Neural progenitor cell (in vitro differentiated cells): ENCODE data around the gene SLC23A2. TPM values are rescaled to one million over a fixed set of nuclear protein-coding genes. Genes with fewer than 3 reads are reported as not detected.

ENCODE experiments used
- DNase-seq: peaks from one replicate; pipeline ENCODE4 v3.0.0-alpha.2; 2016; ENCODE audit warnings: low spot score
- H2AFZ ChIP-seq: fragments of 200-600 bp; sonication (generic); replicated peaks from 2 replicates; pipeline ENCODE4 v1.6.1; 2016; ENCODE audit warnings: antibody characterized with exemption
- H3F3A ChIP-seq: fragments of 200-600 bp; sonication (generic); 2 replicates; pipeline ENCODE4 v1.6.1; 2016; ENCODE audit warnings: antibody characterized with exemption, low read depth
- H3K27ac ChIP-seq: fragments of 200-600 bp; sonication (generic); 2 replicates; pipeline ENCODE4 v1.5.1; 2016; ENCODE audit warnings: mild to moderate bottlenecking
- H3K27me3 ChIP-seq: fragments of 200-600 bp; sonication (generic); 2 replicates; pipeline ENCODE4 v1.6.1; 2016; ENCODE audit warnings: mild to moderate bottlenecking, moderate library complexity
- H3K36me3 ChIP-seq: fragments of 200-600 bp; sonication (generic); 2 replicates; pipeline ENCODE4 v1.5.1; 2016
- H3K4me1 ChIP-seq: fragments of 200-600 bp; sonication (generic); 2 replicates; pipeline ENCODE4 v1.6.1; 2016; ENCODE audit warnings: mixed run types
- H3K4me2 ChIP-seq: fragments of 200-600 bp; sonication (generic); 2 replicates; pipeline ENCODE4 v1.6.1; 2016
- H3K4me3 ChIP-seq: fragments of 200-600 bp; sonication (generic); 2 replicates; pipeline ENCODE4 v1.5.1; 2016
- H3K79me2 ChIP-seq: fragments of 200-600 bp; sonication (generic); 2 replicates; pipeline ENCODE4 v1.6.1; 2016; ENCODE audit warnings: low read depth
- H3K9ac ChIP-seq: fragments of 200-600 bp; sonication (generic); 2 replicates; pipeline ENCODE4 v1.6.1; 2016
- H3K9me3 ChIP-seq: fragments of 200-600 bp; sonication (generic); 2 replicates; pipeline ENCODE4 v1.5.1; 2016; ENCODE audit warnings: low read depth
- H4K20me1 ChIP-seq: fragments of 200-600 bp; sonication (generic); 2 replicates; pipeline ENCODE4 v1.6.1; 2016; ENCODE audit warnings: low read depth
- H3K27ac Mint-ChIP-seq: 3 replicates; pipeline ENCODE4 v1.8.0; 2021; ENCODE audit warnings: mixed read lengths
- H3K27me3 Mint-ChIP-seq: 2 replicates; pipeline ENCODE4 v1.8.0; 2022; ENCODE audit warnings: low read depth, mild to moderate bottlenecking, inconsistent platforms, moderate library complexity, mixed read lengths; ENCODE audit not compliant: insufficient read depth
- H3K36me3 Mint-ChIP-seq: 3 replicates; pipeline ENCODE4 v1.8.0; 2021; ENCODE audit warnings: mixed read lengths
- H3K4me1 Mint-ChIP-seq: 3 replicates; pipeline ENCODE4 v1.8.0; 2021; ENCODE audit warnings: mixed read lengths
- H3K4me3 Mint-ChIP-seq: 3 replicates; pipeline ENCODE4 v1.8.0; 2021; ENCODE audit warnings: mild to moderate bottlenecking, moderate library complexity, mixed read lengths
- H3K9me3 Mint-ChIP-seq: 3 replicates; pipeline ENCODE4 v1.8.0; 2020; ENCODE audit warnings: mixed read lengths
- CTCF ChIP-seq: fragments of 200-600 bp; sonication (generic); IDR thresholded peaks from 2 replicates; pipeline ENCODE4 v1.5.1; 2017; ENCODE audit warnings: antibody characterized with exemption, mild to moderate bottlenecking
- EZH2 ChIP-seq: fragments of 200-600 bp; sonication (generic); IDR thresholded peaks from 2 replicates; pipeline ENCODE4 v1.6.1; 2017; ENCODE audit warnings: antibody characterized with exemption, mild to moderate bottlenecking, moderate library complexity
- EZH2phosphoT487 ChIP-seq: fragments of 200-600 bp; sonication (generic); IDR thresholded peaks from 2 replicates; pipeline ENCODE4 v1.6.1; 2017; ENCODE audit warnings: antibody characterized with exemption
- total RNA-seq: library from RNA; depleted of rRNA; stranded (reverse); fragments of >200 nt; gene quantifications from 2 replicates; pipeline ENCODE4 v1.2.3, GENCODE V29; 2015; ENCODE audit warnings: low replicate concordance

SLC23A2 gene
- total RNA-seq, 1 donor from 2014 or later = 13.0 TPM

DNA sequence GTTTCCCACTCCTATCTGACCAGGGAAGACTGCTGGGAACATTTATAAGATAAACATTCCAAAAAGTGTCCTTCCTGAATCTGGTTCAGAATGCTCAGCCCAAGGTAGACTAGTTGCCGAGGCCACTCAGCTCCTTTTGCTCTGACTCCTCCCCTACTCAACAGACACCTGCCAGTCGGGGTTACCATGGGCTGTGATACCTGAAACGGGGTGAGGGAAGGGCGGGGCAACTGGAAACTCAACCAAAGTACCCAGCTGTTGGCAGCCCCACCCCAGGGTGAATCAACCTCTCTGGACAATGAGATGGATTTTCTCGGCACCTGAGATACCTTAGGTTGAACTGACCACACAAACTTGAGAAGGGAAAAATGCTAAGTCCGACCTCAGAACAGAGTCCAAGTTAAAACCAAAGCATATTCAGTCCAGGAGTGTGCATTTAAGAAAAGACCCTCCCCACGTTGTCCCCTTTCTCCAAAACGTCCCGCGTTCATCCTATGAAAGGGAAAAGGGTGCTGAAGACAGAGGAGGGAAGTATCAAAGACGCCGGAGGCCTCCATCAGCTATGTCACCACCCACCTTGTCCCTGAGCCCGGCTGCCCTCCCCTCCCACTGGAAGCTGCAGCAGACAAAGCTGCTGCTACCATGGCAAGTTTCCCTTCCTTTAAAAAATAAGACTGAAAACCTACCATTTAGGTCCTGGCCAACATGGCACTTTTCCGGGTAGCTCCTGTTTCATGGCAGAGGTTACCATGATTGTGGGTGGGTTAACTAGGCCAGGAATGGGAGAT is 100.1 kb downstream of the SLC23A2 start:
- Mint-ChIP-seq H3K36me3 (peaks cover 19% of the 10 kb centered on the region), H3K4me3 (no peak overlapping the region), H3K4me1 (peaks cover 19% of the 10 kb centered on the region), H3K27ac (no peak overlapping the region), H3K9me3 (peaks cover 3% of the 10 kb centered on the region), H3K27me3 (peaks cover 3% of the 10 kb centered on the region)
- no peaks in the 10 kb centered on the region for H3K9me3 ChIP-seq
- no peak overlapping the region for H3K4me3 ChIP-seq
- no peak for TF ChIP-seq EZH2
- no peak for TF ChIP-seq EZH2phosphoT487
- TF ChIP-seq CTCF = no peak
- peaks cover 7% of the 10 kb centered on the region for H3K4me1 ChIP-seq
- H3K4me2 ChIP-seq = no peak overlapping the region
- no peak overlapping the region for H3K9ac ChIP-seq
- no peaks in the 10 kb centered on the region for H4K20me1 ChIP-seq
- H3K36me3 ChIP-seq = no peaks in the 10 kb centered on the region
- H3K27me3 ChIP-seq = no peaks in the 10 kb centered on the region
- H3F3A ChIP-seq = no peaks in the 10 kb centered on the region
- H3K79me2 ChIP-seq = no peaks in the 10 kb centered on the region
- no peak for DNase-seq
- H3K27ac ChIP-seq = no peak overlapping the region
- no peak overlapping the region for H2AFZ ChIP-seq

- Mint-ChIP-seq H3K27ac (no peak overlapping the region), H3K4me3 (no peak overlapping the region), H3K9me3 (no peaks in the 10 kb centered on the region), H3K36me3 (peaks cover 13% of the 10 kb centered on the region), H3K27me3 (peaks cover 7% of the 10 kb centered on the region), H3K4me1 (peaks cover 43% of the 10 kb centered on the region)
- Histone ChIP-seq H3F3A (no peaks in the 10 kb centered on the region), H3K4me3 (no peak overlapping the region), H3K27me3 (no peaks in the 10 kb centered on the region), H3K9ac (no peak overlapping the region), H3K79me2 (no peaks in the 10 kb centered on the region), H3K4me2 (no peak overlapping the region), H3K4me1 (peaks cover 13% of the 10 kb centered on the region), H3K9me3 (no peaks in the 10 kb centered on the region), H2AFZ (no peak overlapping the region), H3K36me3 (no peaks in the 10 kb centered on the region), H4K20me1 (no peaks in the 10 kb centered on the region), H3K27ac (no peak overlapping the region)
- TF ChIP-seq EZH2 (no peak), CTCF (no peak), EZH2phosphoT487 (no peak)
- no peak for DNase-seq
These were observed 102.7 kb downstream of the SLC23A2 start for GRCh38 chr20:4898282-4899244.

- Histone ChIP-seq H3F3A (no peaks in the 10 kb centered on the region), H3K36me3 (no peaks in the 10 kb centered on the region), H3K4me3 (no peak overlapping the region), H3K27ac (no peak overlapping the region), H2AFZ (no peak overlapping the region), H3K4me1 (peaks cover 13% of the 10 kb centered on the region), H3K79me2 (no peaks in the 10 kb centered on the region), H3K9me3 (no peaks in the 10 kb centered on the region), H3K27me3 (no peaks in the 10 kb centered on the region), H3K4me2 (no peak overlapping the region), H3K9ac (no peak overlapping the region), H4K20me1 (no peaks in the 10 kb centered on the region)
- H3K4me3 Mint-ChIP-seq = no peak overlapping the region
- H3K27me3 Mint-ChIP-seq = peaks cover 7% of the 10 kb centered on the region
- peak overlapping the region; percentile 37 for H3K27ac Mint-ChIP-seq
- H3K4me1 Mint-ChIP-seq = peaks cover 49% of the 10 kb centered on the region
- DNase-seq = no peak
- no peak for TF ChIP-seq CTCF
- TF ChIP-seq EZH2phosphoT487 = no peak
- no peak for TF ChIP-seq EZH2
- peaks cover 16% of the 10 kb centered on the region for H3K36me3 Mint-ChIP-seq
- H3K9me3 Mint-ChIP-seq = no peaks in the 10 kb centered on the region
These were observed 103.7 kb downstream of the SLC23A2 start for GRCh38 chr20:4897600-4897999.
